Measurements from ENCODE around the gene KLHL21. TPM values are rescaled to one million over a fixed set of nuclear protein-coding genes. Genes with fewer than 3 reads are reported as not detected.

The KLHL21 gene
- total RNA-seq, 1 donor from 2014 or later, result 15.9 TPM

- ATAC-seq (ENCODE audit: low read depth) (peak; percentile 25), DNase-seq (no peak)
- ChIA-PET POLR2A (interaction anchor here (1.8 to 4.3 kb wide), 2 partner anchors 10 to 33 kb away, joined by 16 to 64 read pairs; partner anchors contain the start of genes KLHL21 and ZBTB48), CTCF (interaction anchor here (0.6 kb wide), 1 partner anchor 19 kb away, joined by 3 read pairs; no protein-coding TSS in a partner anchor)
- intact Hi-C loops (cut with micrococcal nuclease), result loop anchor here (1.0 to 10.0 kb wide), 9 partner anchors 10 to 1172 kb away; partner anchors contain the start of genes ACOT7, DNAJC11, NOL9 and PER3
- H3K27ac Mint-ChIP-seq, result peak overlapping the region; percentile 83
- no peaks in the 10 kb centered on the region for H3K27me3 Mint-ChIP-seq
- H3K9me3 Mint-ChIP-seq, result no peaks in the 10 kb centered on the region
- no peak for TF ChIP-seq CTCF (IDR thresholded peaks at IDR 0.05)
- H3K4me1 Mint-ChIP-seq, result peaks cover 15% of the 10 kb centered on the region
- peak overlapping the region; percentile 90 for H3K4me3 Mint-ChIP-seq
- H3K36me3 Mint-ChIP-seq (ENCODE audit: low read depth), result no peaks in the 10 kb centered on the region
These were observed 10.1 kb upstream of the KLHL21 start for GRCh38 chr1:6612641-6613360.

DNA sequence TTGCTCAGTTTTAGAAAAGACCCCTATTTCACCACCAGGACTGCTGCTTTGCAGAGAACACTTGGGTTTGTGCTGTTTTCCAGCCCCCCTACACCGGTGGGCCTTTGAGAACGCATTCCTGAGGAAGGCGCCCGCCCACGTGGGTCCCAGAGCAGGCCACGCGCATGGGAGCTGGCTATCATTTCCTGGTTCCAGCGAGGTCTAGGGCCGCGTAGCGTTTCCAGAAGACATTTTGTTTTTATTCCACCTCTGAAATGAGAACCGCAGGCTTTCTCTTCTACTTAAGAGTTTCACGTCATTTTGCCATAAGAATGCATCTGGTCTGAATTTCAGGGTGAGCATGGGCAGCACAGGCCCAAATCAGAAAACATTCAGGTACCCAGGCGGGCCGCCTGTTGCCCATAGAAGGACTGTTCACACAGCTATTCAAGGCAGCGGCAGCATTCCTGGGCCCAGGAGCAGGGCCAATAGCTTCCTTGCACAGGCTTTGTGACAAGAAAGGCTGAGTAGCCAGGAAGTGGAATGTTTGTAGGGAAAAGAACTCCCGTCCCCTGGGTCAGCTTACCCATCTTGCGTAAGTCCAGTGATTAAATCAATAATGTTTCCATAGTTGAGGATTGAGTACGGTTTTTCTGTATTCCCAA is 1.4 kb upstream of the KLHL21 start:
- no peak for TF ChIP-seq CTCF (IDR thresholded peaks at IDR 0.05)
- POLR2A ChIA-PET, result interaction anchor here (1.1 to 8.1 kb wide), 8 partner anchors 8 to 181 kb away, joined by 3 to 94 read pairs (median 14); partner anchors contain the start of genes CAMTA1, NOL9, PHF13 and TAS1R1
- Mint-ChIP-seq H3K9me3 (no peaks in the 10 kb centered on the region), H3K27me3 (no peaks in the 10 kb centered on the region), H3K4me3 (peak overlapping the region; percentile 85), H3K36me3 (ENCODE audit: low read depth) (peaks cover 4% of the 10 kb centered on the region), H3K27ac (peak overlapping the region; percentile 96), H3K4me1 (peaks cover 35% of the 10 kb centered on the region)
- no peak for DNase-seq
- intact Hi-C loops (cut with micrococcal nuclease), result loop anchor here (1.0 kb wide), 4 partner anchors 9 to 50 kb away; partner anchors contain the start of genes NOL9, PHF13 and ZBTB48
- ATAC-seq (ENCODE audit: low read depth), result no peak
- CTCF ChIA-PET, result no interaction called here

GRCh38 chr1:6603238-6603914 is 707 bp upstream of the KLHL21 start:
- peak overlapping the region; percentile 85 for H3K4me3 Mint-ChIP-seq
- ATAC-seq (ENCODE audit: low read depth) (peak; percentile 32), DNase-seq (peak; percentile 60)
- H3K27me3 Mint-ChIP-seq, result no peaks in the 10 kb centered on the region
- POLR2A ChIA-PET, result interaction anchor here (1.0 to 8.1 kb wide), 10 partner anchors 9 to 181 kb away, joined by 3 to 94 read pairs (median 12); partner anchors contain the start of genes CAMTA1, NOL9, PHF13 and TAS1R1
- no peak for TF ChIP-seq CTCF (IDR thresholded peaks at IDR 0.05)
- CTCF ChIA-PET, result interaction anchor here (1.1 to 2.9 kb wide), 2 partner anchors 42 to 49 kb away, joined by 3 to 11 read pairs; partner anchors contain the start of genes NOL9 and TAS1R1
- peak overlapping the region; percentile 96 for H3K27ac Mint-ChIP-seq
- peaks cover 8% of the 10 kb centered on the region for H3K36me3 Mint-ChIP-seq (ENCODE audit: low read depth)
- intact Hi-C loops (cut with micrococcal nuclease), result loop anchor here (1.0 kb wide), 4 partner anchors 10 to 49 kb away; partner anchors contain the start of genes NOL9, PHF13 and ZBTB48
- peaks cover 40% of the 10 kb centered on the region for H3K4me1 Mint-ChIP-seq
- no peaks in the 10 kb centered on the region for H3K9me3 Mint-ChIP-seq

- intact Hi-C loops (cut with micrococcal nuclease), result loop anchor here (1.0 kb wide), 2 partner anchors 99 to 183 kb away; partner anchors contain the start of genes CAMTA1 and DNAJC11
- H3K27me3 Mint-ChIP-seq, result no peaks in the 10 kb centered on the region
- TF ChIP-seq CTCF (IDR thresholded peaks at IDR 0.05), result no peak
- H3K4me1 Mint-ChIP-seq, result peaks cover 40% of the 10 kb centered on the region
- POLR2A ChIA-PET, result interaction anchor here (0.6 to 8.1 kb wide), 10 partner anchors 10 to 410 kb away, joined by 3 to 94 read pairs (median 9); partner anchors contain the start of genes CAMTA1, NOL9, PHF13 and TAS1R1
- peak overlapping the region; percentile 91 for H3K4me3 Mint-ChIP-seq
- CTCF ChIA-PET, result interaction anchor here (1.0 to 2.9 kb wide), 7 partner anchors 22 to 48 kb away, joined by 3 to 11 read pairs (median 3); partner anchors contain the start of genes NOL9, TAS1R1 and THAP3
- H3K36me3 Mint-ChIP-seq (ENCODE audit: low read depth), result peaks cover 15% of the 10 kb centered on the region
- peak overlapping the region; percentile 91 for H3K27ac Mint-ChIP-seq
- peak; percentile 37 for ATAC-seq (ENCODE audit: low read depth)
- DNase-seq, result peak; percentile 38
- H3K9me3 Mint-ChIP-seq, result no peaks in the 10 kb centered on the region
These were observed 573 bp downstream of the KLHL21 start for GRCh38 chr1:6601923-6602668.
